ENCODE data around the gene PTPRK. TPM values are rescaled to one million over a fixed set of nuclear protein-coding genes. Genes with fewer than 3 reads are reported as not detected.

The PTPRK gene
- total and polyA plus RNA-seq, 9 of the 15 experiments (the other 6 are each of a cell fraction or from before 2014, with no cell fraction given) = 0.04 to 0.51 TPM; not detected in 7

DNA sequence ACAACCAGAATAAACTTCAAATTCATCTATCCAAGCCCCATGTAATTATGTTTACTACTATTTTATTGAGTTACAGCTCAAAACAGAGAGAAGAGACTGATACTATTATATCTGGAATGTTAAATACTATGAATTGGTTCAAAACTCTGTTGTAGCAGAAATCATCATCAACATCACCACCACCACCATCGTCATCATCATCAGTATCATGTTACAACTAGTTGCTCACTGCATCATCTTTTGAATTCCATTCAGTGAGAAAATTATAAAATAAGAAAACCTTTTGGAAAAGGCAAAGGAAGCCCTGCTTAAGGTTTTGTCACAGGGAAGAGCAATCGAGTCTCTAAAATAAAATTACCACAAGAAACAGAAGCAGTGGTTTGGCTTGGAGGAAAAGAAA, 583.3 kb downstream of the PTPRK start (continued):
- TF ChIP-seq ZNF740 (CRISPR knock-in tag; IDR thresholded peaks at IDR 0.05) = no peak
- TF ChIP-seq ZNF740 (tag; IDR thresholded peaks at IDR 0.05) = no peak
- TF ChIP-seq ZNF232 (CRISPR knock-in tag; IDR thresholded peaks at IDR 0.05) = no peak

DNA sequence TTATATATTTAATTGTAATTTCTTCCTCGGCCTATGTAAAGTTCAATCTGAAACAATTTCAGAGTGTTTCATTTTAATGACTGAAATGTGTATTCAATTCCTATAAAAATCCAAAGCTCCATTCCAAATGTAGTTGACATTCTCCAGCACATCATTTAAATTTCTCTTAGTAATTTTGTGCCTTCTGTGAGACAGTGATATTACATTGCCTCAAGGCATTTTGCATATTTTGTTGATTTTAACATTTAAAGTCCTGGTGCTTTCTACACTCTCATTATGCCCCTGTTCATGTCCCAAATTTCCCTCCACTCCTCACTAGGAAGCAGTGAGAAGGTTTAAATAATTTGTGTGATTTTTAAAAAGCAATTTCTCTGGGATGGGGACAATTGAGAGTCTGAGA, 585.4 kb downstream of the PTPRK start:
- Histone ChIP-seq H4K20me1 (replicated peaks; ENCODE audit: control insufficient read depth, insufficient read depth, low read length) (no peaks in the 10 kb centered on the region), H2AFZ (ENCODE audit: low read depth, low read length) (no peak overlapping the region), H3K4me2 (ENCODE audit: insufficient read depth, low read length) (no peak overlapping the region), H3K9ac (ENCODE audit: insufficient read depth in 1 of 2, low read depth in 2 of 2, low read length in 2 of 2) (no peak overlapping the region), H3K27me3 (ENCODE audit: control insufficient read depth in 2 of 2, insufficient read depth in 2 of 2, low read length in 2 of 2) (no peaks in the 10 kb centered on the region), H3K4me3 (no peak overlapping the region), H3K36me3 (ENCODE audit: control insufficient read depth, insufficient read depth, low read length) (no peaks in the 10 kb centered on the region), H3K9me1 (ENCODE audit: control insufficient read depth, insufficient read depth, low read length) (no peaks in the 10 kb centered on the region), H3K4me1 (replicated peaks in 1 of 2; ENCODE audit: control insufficient read depth in 2 of 2, insufficient read depth in 2 of 2, low read length in 2 of 2) (no peaks in the 10 kb centered on the region), H3K9me3 (replicated peaks; ENCODE audit: control insufficient read depth, insufficient read depth, low read depth, low read length) (no peaks in the 10 kb centered on the region; the same call in 1 of the 2 replicates), H3K27ac (ENCODE audit: extremely low read depth, low read depth, low read length) (no peak overlapping the region), H3K79me2 (ENCODE audit: control insufficient read depth, insufficient read depth, low read length) (no peaks in the 10 kb centered on the region)
- WGBS (ENCODE audit: insufficient coverage, low coverage, missing lambda C conversion rate) = 0% methylated on average over 1 of the region's 1 CpG
- CTCF ChIA-PET (ENCODE audit: low intra/inter-chr PET ratio) = no interaction called here
- BruUV-seq (replicated peaks) = no TSS peak
- FAIRE-seq (no peak), DNase-seq (ENCODE audit: extremely low read depth in 1 of 4, low spot score in 3 of 4) (no peak), ATAC-seq (no peak)
- POLR2A ChIA-PET = no interaction called here
- in situ Hi-C loops (cut with MboI) = no loop called here
- intact Hi-C loops (cut with micrococcal nuclease) = no loop called here
- no peak for TF ChIP-seq ZNF224 (CRISPR knock-in tag; IDR thresholded peaks at IDR 0.05)
- TF ChIP-seq LEF1 (IDR thresholded peaks at IDR 0.05) = no peak
- TF ChIP-seq, protein P1, sequence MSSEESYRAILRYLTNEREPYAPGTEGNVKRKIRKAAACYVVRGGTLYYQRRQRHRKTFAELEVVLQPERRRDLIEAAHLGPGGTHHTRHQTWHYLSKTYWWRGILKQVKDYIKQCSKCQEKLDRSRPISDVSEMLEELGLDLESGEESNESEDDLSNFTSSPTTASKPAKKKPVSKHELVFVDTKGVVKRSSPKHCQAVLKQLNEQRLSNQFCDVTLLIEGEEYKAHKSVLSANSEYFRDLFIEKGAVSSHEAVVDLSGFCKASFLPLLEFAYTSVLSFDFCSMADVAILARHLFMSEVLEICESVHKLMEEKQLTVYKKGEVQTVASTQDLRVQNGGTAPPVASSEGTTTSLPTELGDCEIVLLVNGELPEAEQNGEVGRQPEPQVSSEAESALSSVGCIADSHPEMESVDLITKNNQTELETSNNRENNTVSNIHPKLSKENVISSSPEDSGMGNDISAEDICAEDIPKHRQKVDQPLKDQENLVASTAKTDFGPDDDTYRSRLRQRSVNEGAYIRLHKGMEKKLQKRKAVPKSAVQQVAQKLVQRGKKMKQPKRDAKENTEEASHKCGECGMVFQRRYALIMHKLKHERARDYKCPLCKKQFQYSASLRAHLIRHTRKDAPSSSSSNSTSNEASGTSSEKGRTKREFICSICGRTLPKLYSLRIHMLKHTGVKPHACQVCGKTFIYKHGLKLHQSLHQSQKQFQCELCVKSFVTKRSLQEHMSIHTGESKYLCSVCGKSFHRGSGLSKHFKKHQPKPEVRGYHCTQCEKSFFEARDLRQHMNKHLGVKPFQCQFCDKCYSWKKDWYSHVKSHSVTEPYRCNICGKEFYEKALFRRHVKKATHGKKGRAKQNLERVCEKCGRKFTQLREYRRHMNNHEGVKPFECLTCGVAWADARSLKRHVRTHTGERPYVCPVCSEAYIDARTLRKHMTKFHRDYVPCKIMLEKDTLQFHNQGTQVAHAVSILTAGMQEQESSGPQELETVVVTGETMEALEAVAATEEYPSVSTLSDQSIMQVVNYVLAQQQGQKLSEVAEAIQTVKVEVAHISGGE (CRISPR knock-in tag; IDR thresholded peaks at IDR 0.05) = no peak
- TF ChIP-seq MNT (conservative IDR thresholded peaks at IDR 0.05) = no peak
- TF ChIP-seq ZNF263 (CRISPR knock-in tag; IDR thresholded peaks at IDR 0.05; ENCODE audit: borderline replicate concordance) = no peak
- no peak for TF ChIP-seq ESRRB (CRISPR knock-in tag; IDR thresholded peaks at IDR 0.05; ENCODE audit: borderline replicate concordance)
- no peak for TF ChIP-seq MCM5 (IDR thresholded peaks at IDR 0.05; ENCODE audit: low read depth)
- TF ChIP-seq PKNOX1 (IDR thresholded peaks at IDR 0.05) = no peak
- TF ChIP-seq, protein P2, sequence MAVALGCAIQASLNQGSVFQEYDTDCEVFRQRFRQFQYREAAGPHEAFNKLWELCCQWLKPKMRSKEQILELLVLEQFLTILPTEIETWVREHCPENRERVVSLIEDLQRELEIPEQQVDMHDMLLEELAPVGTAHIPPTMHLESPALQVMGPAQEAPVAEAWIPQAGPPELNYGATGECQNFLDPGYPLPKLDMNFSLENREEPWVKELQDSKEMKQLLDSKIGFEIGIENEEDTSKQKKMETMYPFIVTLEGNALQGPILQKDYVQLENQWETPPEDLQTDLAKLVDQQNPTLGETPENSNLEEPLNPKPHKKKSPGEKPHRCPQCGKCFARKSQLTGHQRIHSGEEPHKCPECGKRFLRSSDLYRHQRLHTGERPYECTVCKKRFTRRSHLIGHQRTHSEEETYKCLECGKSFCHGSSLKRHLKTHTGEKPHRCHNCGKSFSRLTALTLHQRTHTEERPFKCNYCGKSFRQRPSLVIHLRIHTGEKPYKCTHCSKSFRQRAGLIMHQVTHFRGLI (CRISPR knock-in tag; IDR thresholded peaks at IDR 0.05) = no peak
- no peak for TF ChIP-seq KDM2B (CRISPR knock-in tag; IDR thresholded peaks at IDR 0.05)

Data from K562 (cell line).